Activated CD4-positive, CD25-positive, alpha-beta regulatory T cell treated with anti-CD3 and anti-CD28 coated beads, Interleukin-2, amount 50 U/mL, for 72 hours (primary cell): Measurements from ENCODE around the gene STARD4.

ENCODE experiments used
- DNase-seq: peaks from one replicate; pipeline ENCODE4 v3.0.0; 2021

Gene STARD4

DNA sequence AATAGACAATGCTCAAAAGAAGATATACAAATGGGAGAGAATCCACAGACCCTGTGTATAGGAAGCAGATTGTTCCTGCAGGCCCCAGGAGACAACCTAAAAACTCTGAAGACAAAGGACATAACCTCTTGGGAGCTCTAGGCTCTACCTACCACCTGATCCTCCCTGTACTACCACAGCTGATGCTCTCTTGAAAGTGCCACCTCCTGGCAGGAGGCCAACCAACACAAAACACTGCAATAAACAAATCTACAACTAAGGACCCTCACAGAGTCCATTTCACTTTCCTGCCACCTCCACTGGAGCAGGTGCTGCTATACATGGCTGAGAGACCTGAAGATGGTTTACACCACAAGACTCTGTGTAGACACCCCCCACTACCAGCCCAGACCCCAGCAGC is 49.0 kb downstream of the STARD4 start:
- no peak for DNase-seq

DNA sequence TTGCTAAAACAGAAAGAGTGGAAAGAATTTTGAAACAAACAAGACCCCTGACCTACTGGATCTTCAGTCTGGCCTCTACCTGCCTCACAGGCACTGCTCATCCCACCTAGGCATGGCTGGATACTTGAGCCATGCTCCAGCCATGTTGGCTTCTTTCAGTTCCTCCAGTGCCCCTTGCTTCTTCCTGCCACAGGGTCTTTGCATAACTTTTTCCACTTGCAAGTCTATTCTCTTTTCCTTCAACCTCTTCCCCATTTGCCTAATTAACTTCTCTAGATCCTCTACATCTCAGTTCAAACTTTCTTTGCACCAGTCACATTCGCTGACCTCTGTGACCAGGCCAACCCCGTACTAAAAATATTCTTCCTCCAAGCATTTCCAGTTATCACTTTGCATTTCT is 50.4 kb downstream of the STARD4 start:
- no peak for DNase-seq

DNA sequence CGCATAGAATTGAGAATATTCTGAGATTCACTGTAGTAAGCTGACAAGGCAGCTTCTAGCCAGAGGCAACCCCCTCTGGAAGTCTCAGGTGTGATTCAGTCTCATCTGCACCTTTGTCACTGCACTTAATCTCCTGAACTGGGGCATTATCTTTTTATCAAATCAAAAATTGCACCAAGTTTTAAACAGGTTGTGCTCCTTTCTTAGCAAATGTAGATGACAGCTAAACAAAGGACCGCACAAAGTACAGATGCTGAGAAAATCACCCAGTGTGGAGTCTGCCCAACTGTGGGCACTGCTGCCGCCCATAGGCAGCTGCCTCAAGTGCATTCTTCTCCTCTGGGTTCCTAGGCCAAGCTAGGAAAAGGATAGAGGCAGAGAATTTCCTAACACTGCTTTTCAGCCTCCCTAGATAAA is 51.1 kb downstream of the STARD4 start:
- no peak for DNase-seq

DNA sequence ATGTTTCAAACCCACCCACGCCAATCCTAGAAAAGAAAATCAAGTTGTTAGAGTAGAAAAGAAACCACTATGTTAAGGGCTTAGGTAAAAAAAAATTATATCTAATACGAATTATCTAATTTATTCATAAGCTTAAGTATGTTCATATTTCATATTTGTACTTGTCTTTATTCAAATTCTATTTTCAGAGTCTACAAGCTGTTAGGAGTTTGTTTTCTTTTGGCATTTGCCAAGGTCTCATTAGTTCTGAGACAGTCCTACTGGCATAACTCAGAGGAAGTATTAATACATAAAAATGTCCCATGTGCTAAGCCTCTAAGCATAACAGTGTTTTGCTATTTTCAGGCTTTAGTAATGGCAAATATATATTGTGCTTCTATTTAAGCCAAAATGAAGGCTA is 57.6 kb downstream of the STARD4 start:
- no peak for DNase-seq

GRCh38 chr5:111454198-111454622 is 58.1 kb downstream of the STARD4 start:
- no peak for DNase-seq

- DNase-seq = no peak
Observed at GRCh38 chr5:111453747-111454146, 58.6 kb downstream of the STARD4 start.

DNA sequence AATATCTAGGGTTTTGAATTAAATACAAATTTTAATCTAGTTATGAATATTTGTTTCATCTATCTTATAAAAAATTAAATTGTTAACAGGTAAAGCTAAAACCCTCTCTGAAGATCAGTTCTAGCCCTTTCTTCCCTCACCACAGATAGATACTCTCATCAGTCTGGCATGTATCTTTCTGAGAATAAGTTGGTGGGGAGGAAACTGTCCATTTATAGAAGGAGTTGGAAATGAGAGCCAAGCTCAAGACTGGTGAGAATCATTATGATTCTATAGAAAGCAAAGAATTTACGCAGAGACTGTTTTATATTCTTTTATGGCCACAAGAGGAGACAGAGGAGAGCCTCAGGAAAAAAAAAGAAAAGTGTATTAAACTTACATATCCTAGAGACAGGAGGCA is 59.0 kb downstream of the STARD4 start:
- no peak for DNase-seq

GRCh38 chr5:111447822-111448221 is 64.5 kb downstream of the STARD4 start:
- DNase-seq = no peak

DNA sequence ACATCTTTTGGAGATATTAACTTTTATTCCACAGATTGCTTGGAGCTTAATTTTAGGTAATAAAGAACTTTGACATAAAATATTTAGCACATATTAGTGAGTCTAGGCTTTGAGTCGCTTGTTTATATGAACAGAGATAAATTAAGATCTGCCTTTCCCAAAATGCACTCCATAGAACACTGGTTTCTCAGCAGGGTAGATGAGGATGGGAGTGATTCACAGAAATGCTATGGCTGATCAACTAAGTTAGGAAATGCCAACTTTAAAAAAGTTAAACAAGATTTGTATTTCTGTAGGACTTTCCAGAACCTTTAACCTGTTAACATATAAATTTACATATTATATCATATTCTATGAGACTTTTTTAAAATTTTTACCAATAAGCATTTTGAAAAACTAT is 65.2 kb downstream of the STARD4 start:
- no peak for DNase-seq
